Neutrophil (primary cell): Measurements from ENCODE around the gene ATP11A.

Source experiments
- H3K27ac ChIP-seq: fragments of 200-600 bp; sonication (generic); 2 replicates; pipeline ENCODE4 v1.5.1; 2016; ENCODE audit warnings: mild to moderate bottlenecking, moderate library complexity
- H3K27me3 ChIP-seq: fragments of 200-600 bp; sonication (generic); 2 replicates; pipeline ENCODE4 v1.6.0; 2016; ENCODE audit warnings: mild to moderate bottlenecking
- H3K36me3 ChIP-seq: fragments of 200-600 bp; sonication (generic); 2 replicates; pipeline ENCODE4 v1.5.1; 2017
- H3K4me1 ChIP-seq, 2 experiments: fragments of 200-600 bp in 1 of 2; sonication (generic) in 1 of 2; 1 replicate in 1 of 2; 2 replicates in 1 of 2; pipeline versions ENCODE4 v1.5.1 to v1.6.1; 2013 to 2016; ENCODE audit warnings: low read depth in 1 of 2, low read length in 1 of 2, mild to moderate bottlenecking in 1 of 2, moderate library complexity in 1 of 2; ENCODE audit not compliant: control insufficient read depth in 1 of 2, insufficient read depth in 1 of 2
- H3K4me3 ChIP-seq, 2 experiments: fragments of 200-600 bp in 1 of 2; sonication (generic) in 1 of 2; 1 replicate in 1 of 2; 2 replicates in 1 of 2; pipeline ENCODE4 v1.5.1; 2013 to 2016; ENCODE audit warnings: low read depth in 1 of 2, low read length in 1 of 2, mild to moderate bottlenecking in 1 of 2, moderate library complexity in 1 of 2
- H3K9me3 ChIP-seq: fragments of 200-600 bp; sonication (generic); 2 replicates; pipeline ENCODE4 v1.5.1; 2016
- TF ChIP-seq, protein P1 (sequence below): fragments of 200-600 bp; sonication (generic); IDR thresholded peaks from 2 replicates; pipeline ENCODE4 v1.5.1; 2016; ENCODE audit warnings: antibody characterized with exemption

Gene ATP11A

DNA sequence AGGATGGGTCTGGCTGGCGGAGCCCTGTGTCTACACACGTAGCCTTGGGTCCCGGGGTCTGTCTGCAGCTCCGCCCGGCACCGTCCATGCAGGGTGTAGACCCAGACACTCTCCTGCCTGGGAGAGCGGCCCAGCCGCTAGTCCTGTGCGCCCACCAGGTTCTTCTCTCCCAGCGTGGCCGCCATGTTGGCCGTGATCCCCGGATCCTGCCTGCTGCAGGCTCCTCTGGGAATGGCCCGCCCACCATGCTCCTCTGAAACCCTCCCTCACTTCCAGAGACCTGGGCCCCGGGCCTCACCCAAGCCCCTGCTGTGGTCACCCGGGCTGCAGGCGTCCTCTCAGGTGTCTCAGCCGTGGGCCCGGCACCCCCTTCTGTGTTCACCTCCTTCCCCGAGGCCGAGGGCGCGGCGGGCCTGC lies 221.5 kb downstream of the ATP11A start:
- Histone ChIP-seq H3K9me3 (no peaks in the 10 kb centered on the region), H3K4me3 (no peak overlapping the region), H3K27ac (no peak overlapping the region), H3K27me3 (peaks cover 12% of the 10 kb centered on the region), H3K36me3 (no peaks in the 10 kb centered on the region), H3K4me1 (no peaks in the 10 kb centered on the region)
- TF ChIP-seq, protein P1, sequence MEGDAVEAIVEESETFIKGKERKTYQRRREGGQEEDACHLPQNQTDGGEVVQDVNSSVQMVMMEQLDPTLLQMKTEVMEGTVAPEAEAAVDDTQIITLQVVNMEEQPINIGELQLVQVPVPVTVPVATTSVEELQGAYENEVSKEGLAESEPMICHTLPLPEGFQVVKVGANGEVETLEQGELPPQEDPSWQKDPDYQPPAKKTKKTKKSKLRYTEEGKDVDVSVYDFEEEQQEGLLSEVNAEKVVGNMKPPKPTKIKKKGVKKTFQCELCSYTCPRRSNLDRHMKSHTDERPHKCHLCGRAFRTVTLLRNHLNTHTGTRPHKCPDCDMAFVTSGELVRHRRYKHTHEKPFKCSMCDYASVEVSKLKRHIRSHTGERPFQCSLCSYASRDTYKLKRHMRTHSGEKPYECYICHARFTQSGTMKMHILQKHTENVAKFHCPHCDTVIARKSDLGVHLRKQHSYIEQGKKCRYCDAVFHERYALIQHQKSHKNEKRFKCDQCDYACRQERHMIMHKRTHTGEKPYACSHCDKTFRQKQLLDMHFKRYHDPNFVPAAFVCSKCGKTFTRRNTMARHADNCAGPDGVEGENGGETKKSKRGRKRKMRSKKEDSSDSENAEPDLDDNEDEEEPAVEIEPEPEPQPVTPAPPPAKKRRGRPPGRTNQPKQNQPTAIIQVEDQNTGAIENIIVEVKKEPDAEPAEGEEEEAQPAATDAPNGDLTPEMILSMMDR: no peak

DNA sequence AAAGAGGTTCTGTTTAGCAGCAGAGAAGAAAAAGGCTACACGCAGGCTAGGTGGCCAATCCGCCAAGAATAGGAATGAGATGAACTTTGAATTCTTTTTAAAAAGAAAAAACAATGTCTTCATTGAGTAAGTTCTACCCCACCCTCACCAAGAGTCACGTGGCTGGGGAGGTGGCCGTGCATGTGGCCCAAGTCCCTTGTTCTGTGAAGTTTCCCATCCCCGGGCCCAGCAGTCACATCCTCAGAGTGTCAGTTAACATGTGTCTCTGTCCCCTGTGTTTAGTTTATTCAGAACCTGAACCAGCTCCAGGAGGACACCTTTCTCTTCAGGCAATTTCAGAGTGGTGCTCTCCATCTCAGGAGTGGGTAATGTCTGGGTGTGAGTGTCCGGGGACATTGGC lies 222.0 kb downstream of the ATP11A start:
- peaks cover 12% of the 10 kb centered on the region for H3K27me3 ChIP-seq
- H3K27ac ChIP-seq: no peak overlapping the region
- H3K9me3 ChIP-seq: no peaks in the 10 kb centered on the region
- no peaks in the 10 kb centered on the region for H3K4me1 ChIP-seq
- TF ChIP-seq, protein P1: no peak
- no peaks in the 10 kb centered on the region for H3K36me3 ChIP-seq
- H3K4me3 ChIP-seq: no peak overlapping the region

DNA sequence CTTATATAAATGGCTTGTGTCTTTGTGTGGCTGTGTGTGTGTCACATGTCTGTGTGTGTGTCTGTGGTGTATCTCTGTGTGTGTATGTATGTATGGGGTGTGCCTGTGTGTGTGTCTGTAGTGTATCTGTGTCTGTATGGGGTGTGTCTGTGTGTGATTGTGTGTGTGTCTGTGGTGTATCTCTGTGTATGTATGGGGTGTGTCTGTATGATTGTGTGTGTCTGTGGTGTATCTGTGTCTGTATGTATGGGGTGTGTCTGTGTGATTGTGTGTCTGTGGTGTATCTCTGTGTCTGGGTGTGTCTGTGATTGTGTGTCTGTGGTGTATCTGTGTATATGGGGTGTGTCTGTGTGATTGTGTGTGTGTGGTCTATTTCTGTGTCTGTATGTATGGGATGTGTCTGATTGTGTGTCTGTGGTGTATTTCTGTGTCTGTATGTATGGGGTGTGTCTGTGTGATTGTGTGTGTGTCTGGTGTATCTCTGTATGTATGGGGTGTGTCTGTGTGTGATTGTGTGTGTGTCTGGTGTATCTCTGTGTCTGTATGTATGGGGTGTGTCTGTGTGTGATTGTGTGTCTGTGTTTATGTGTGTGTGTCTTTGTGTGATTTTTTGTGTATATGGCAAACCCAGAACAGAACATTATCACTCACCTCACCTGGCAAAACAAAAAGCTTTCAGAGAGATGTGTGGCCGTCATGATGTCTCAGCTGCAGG lies 223.0 kb downstream of the ATP11A start:
- H3K4me1 ChIP-seq: no peaks in the 10 kb centered on the region
- TF ChIP-seq, protein P1: no peak
- H3K9me3 ChIP-seq: no peaks in the 10 kb centered on the region
- H3K36me3 ChIP-seq: no peaks in the 10 kb centered on the region
- H3K4me3 ChIP-seq: no peak overlapping the region
- H3K27ac ChIP-seq: no peak overlapping the region
- H3K27me3 ChIP-seq: peaks cover 12% of the 10 kb centered on the region

DNA sequence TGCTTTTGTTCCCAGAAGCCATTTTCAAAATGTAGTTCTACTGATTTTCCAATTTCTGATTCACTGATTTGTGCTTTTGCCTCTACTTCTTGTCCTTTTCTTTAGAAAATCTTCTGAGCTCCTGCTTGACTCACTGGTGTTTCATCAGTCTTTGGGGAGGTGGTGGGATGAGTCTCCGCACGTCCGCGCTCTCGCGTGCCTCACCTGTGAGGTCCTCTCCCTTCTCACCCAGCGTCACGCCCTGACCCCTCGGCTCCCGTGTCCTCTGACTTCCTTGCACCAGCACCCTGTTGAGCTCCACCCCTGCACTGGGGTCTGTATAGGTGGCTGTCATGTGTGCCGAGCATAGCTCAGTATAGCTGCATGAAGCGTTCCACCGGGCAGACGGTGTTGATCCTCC lies 226.5 kb downstream of the ATP11A start:
- peaks cover 5% of the 10 kb centered on the region for H3K27me3 ChIP-seq
- H3K4me1 ChIP-seq: no peaks in the 10 kb centered on the region
- no peak overlapping the region for H3K27ac ChIP-seq
- TF ChIP-seq, protein P1: no peak
- H3K9me3 ChIP-seq: no peaks in the 10 kb centered on the region
- no peaks in the 10 kb centered on the region for H3K36me3 ChIP-seq
- H3K4me3 ChIP-seq: no peak overlapping the region

DNA sequence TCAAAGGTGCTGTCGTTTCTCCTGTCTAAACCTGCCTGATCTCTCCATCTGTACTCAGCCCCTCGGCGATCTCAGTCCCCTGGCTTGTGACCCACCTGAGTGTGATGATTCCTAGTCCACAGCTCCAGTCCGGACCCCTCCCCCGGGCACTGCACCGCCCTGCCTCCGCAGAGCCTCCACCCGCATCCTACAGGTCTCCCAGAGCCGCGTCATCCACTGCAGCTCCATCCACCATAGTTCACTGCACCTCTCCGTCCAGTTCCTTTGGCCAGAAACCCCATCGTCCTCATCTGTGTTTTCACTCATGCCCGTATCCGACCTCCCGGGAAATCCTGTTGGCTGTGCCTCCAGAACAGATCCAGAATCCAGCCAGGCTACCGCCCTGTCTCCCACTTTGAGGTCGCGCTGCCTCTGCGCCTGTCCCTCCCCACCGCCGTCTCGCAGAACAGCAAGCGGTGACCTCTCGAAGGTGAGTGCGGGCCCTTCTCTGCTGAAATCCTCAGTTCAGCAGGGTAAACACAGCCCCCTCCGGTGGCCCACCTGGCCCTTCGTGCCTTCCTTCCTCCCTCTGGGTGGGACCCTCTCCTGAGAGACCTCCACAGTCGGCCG lies 227.3 kb downstream of the ATP11A start:
- Histone ChIP-seq H3K9me3 (no peaks in the 10 kb centered on the region), H3K27ac (no peak overlapping the region), H3K4me3 (no peak overlapping the region), H3K36me3 (no peaks in the 10 kb centered on the region), H3K27me3 (peaks cover 5% of the 10 kb centered on the region), H3K4me1 (no peaks in the 10 kb centered on the region)
- TF ChIP-seq, protein P1: no peak
